CD4-positive, alpha-beta memory T cell (primary cell): ENCODE measurements around the gene ARID1B. TPM values are rescaled to one million over a fixed set of nuclear protein-coding genes. Genes with fewer than 3 reads are reported as not detected.

Experiments used
- CTCF ChIA-PET: fragments of 350-600 bp; sonication (Branson Sonifier 250); formaldehyde crosslinking; loops from one replicate; lab custom pipeline; 2021; ENCODE audit warnings: inconsistent platforms; ENCODE audit not compliant: partially characterized antibody; lab: Charles Lee
- POLR2A ChIA-PET: fragments of 350-600 bp; sonication (Branson Sonifier 250); formaldehyde crosslinking; loops from one replicate; lab custom pipeline; 2021; ENCODE audit not compliant: partially characterized antibody; lab: Charles Lee
- DNase-seq, 5 donors: peaks; one replicate each; pipeline versions ENCODE4 v3.0.0 to v3.0.0-alpha.2; 2020 to 2022; ENCODE audit warnings: mixed read lengths in 1 of 5
- H3K27ac ChIP-seq: one replicate; pipeline ENCODE4 v1.7.0; 2013; ENCODE audit warnings: low read depth, low read length
- H3K27me3 ChIP-seq: 2 replicates; pipeline ENCODE4 v1.7.0; 2013; ENCODE audit warnings: mild to moderate bottlenecking, low read length, moderate library complexity; ENCODE audit not compliant: insufficient read depth
- H3K36me3 ChIP-seq: 2 replicates; pipeline ENCODE4 v1.7.0; 2013; ENCODE audit warnings: mild to moderate bottlenecking, low read length, moderate library complexity; ENCODE audit not compliant: insufficient read depth
- H3K4me1 ChIP-seq: 2 replicates; pipeline ENCODE4 v1.7.0; 2013; ENCODE audit warnings: mild to moderate bottlenecking, low read length, moderate library complexity; ENCODE audit not compliant: insufficient read depth
- H3K4me3 ChIP-seq, 2 donors: one replicate each; pipeline ENCODE4 v1.7.0; 2013; ENCODE audit warnings: low read length in 2 of 2, mild to moderate bottlenecking in 1 of 2
- H3K9me3 ChIP-seq, 2 donors: one replicate each; pipeline ENCODE4 v1.7.0; 2013; ENCODE audit warnings: low read length in 2 of 2, control low read depth in 1 of 2; ENCODE audit not compliant: control insufficient read depth in 1 of 2
- H3K27ac Mint-ChIP-seq, 7 donors: one replicate each; pipeline ENCODE4 v1.8.0; 2020 to 2021; ENCODE audit warnings: mixed read lengths in 7 of 7, mild to moderate bottlenecking in 6 of 7, inconsistent platforms in 3 of 7, moderate library complexity in 3 of 7
- H3K27me3 Mint-ChIP-seq, 2 donors: one replicate each; pipeline ENCODE4 v1.8.0; 2020 to 2021; ENCODE audit warnings: mixed read lengths in 2 of 2
- H3K36me3 Mint-ChIP-seq, 2 donors: one replicate each; pipeline ENCODE4 v1.8.0; 2020 to 2021; ENCODE audit warnings: mixed read lengths in 2 of 2, inconsistent platforms in 1 of 2, mild to moderate bottlenecking in 1 of 2
- H3K4me1 Mint-ChIP-seq, 4 donors: one replicate each; pipeline ENCODE4 v1.8.0; 2020 to 2021; ENCODE audit warnings: mixed read lengths in 4 of 4, mild to moderate bottlenecking in 1 of 4
- H3K4me3 Mint-ChIP-seq, 8 donors: one replicate each; pipeline ENCODE4 v1.8.0; 2020 to 2021; ENCODE audit warnings: mixed read lengths in 8 of 8, mild to moderate bottlenecking in 7 of 8, moderate library complexity in 6 of 8, inconsistent platforms in 3 of 8
- H3K9me3 Mint-ChIP-seq, 8 donors: one replicate each; pipeline ENCODE4 v1.8.0; 2020 to 2021; ENCODE audit warnings: mixed read lengths in 8 of 8, mild to moderate bottlenecking in 5 of 8, inconsistent platforms in 3 of 8, moderate library complexity in 1 of 8
- intact Hi-C: fragments of 100-400 bp; cut with micrococcal nuclease; formaldehyde crosslinking; loops from one replicate; pipeline ENCODE4 v1.15.1; 2023
- polyA plus RNA-seq, 2 donors: library from polyadenylated mRNA; unstranded; fragments of 300-500 nt; fragmentation: Illumina TruSeq; gene quantifications; one replicate each; pipeline ENCODE4 v1.2.3, GENCODE V29; 2021
- total RNA-seq, 2 experiments: library from RNA; stranded (reverse); gene quantifications; one replicate each; pipeline ENCODE4 v1.2.3, GENCODE V29; 2021

The ARID1B gene
- total and polyA plus RNA-seq, 4 experiments from 2014 or later = 5.4 to 131 (median 72.4) TPM

GRCh38 chr6:156910011-156910334, 132.8 kb downstream of the ARID1B start:
- H3K27me3 Mint-ChIP-seq = no peaks in the 10 kb centered on the region
- H3K36me3 ChIP-seq = no peaks in the 10 kb centered on the region
- H3K9me3 Mint-ChIP-seq = peaks cover 0 to 1% (median 0%) of the 10 kb centered on the region in 8 donors
- POLR2A ChIA-PET = no interaction called here
- DNase-seq = no peak
- no peak overlapping the region for H3K27ac ChIP-seq
- peak overlapping the region in 1 of 7 donors; percentile 3 for H3K27ac Mint-ChIP-seq
- peaks cover 16 to 22% of the 10 kb centered on the region in 2 donors for H3K36me3 Mint-ChIP-seq
- no peaks in the 10 kb centered on the region for H3K9me3 ChIP-seq
- H3K4me3 ChIP-seq = no peak overlapping the region
- H3K27me3 ChIP-seq = no peaks in the 10 kb centered on the region
- CTCF ChIA-PET = no interaction called here
- H3K4me1 ChIP-seq = peaks cover 34% of the 10 kb centered on the region
- peaks cover 49 to 82% (median 67%) of the 10 kb centered on the region in 4 donors for H3K4me1 Mint-ChIP-seq
- intact Hi-C loops = no loop called here
- H3K4me3 Mint-ChIP-seq = peak overlapping the region in 2 of 8 donors; percentile 3 to 74

- POLR2A ChIA-PET = interaction anchor here (1.3 kb wide), 1 partner anchor 41 kb away, joined by 3 read pairs; no protein-coding TSS in a partner anchor
- Mint-ChIP-seq H3K4me3 (peak overlapping the region in 1 of 8 donors; percentile 74), H3K9me3 (peaks cover 0 to 1% (median 0%) of the 10 kb centered on the region in 8 donors), H3K27me3 (no peaks in the 10 kb centered on the region), H3K36me3 (peaks cover 12 to 19% of the 10 kb centered on the region in 2 donors), H3K4me1 (peaks cover 49 to 81% (median 64%) of the 10 kb centered on the region in 4 donors), H3K27ac (no peak overlapping the region)
- Histone ChIP-seq H3K4me1 (peaks cover 38% of the 10 kb centered on the region), H3K36me3 (no peaks in the 10 kb centered on the region), H3K4me3 (no peak overlapping the region), H3K27ac (no peak overlapping the region), H3K9me3 (no peaks in the 10 kb centered on the region), H3K27me3 (no peaks in the 10 kb centered on the region)
- no peak for DNase-seq
- CTCF ChIA-PET = no interaction called here
- intact Hi-C loops = no loop called here
These were observed 133.8 kb downstream of the ARID1B start for GRCh38 chr6:156910938-156911337.

- H3K4me1 Mint-ChIP-seq = peaks cover 55 to 82% (median 68%) of the 10 kb centered on the region in 4 donors
These were observed 134.4 kb downstream of the ARID1B start for GRCh38 chr6:156911581-156911980.

DNA sequence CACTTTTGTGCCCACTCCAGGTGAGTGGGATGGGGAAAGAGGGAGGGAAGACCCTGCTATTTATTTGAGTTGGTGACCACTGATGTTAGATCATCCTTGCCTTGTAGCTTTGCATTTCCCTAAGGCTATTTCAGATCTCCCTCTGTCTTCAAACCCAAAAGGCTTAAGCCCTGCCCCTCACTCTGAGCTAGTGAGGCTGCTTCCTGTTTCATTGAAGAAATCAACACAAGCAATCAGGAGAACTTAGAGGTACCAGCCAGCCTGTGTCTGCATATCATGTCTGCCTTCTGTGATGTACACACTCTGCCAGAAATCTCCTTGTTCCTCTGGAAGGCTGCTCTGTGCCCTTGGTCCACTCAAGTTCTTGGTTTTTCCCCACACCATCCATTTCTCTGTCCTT, 135.3 kb downstream of the ARID1B start:
- peak overlapping the region in 3 of 8 donors; percentile 1 to 61 (median 2) for H3K4me3 Mint-ChIP-seq
- H3K4me1 Mint-ChIP-seq = peaks cover 56 to 80% (median 68%) of the 10 kb centered on the region in 4 donors
- H3K4me3 ChIP-seq = no peak overlapping the region
- no peaks in the 10 kb centered on the region for H3K27me3 ChIP-seq
- H3K4me1 ChIP-seq = peaks cover 47% of the 10 kb centered on the region
- no peaks in the 10 kb centered on the region for H3K36me3 ChIP-seq
- CTCF ChIA-PET = interaction anchor here (0.7 kb wide), 1 partner anchor 412 kb away, joined by 3 read pairs; no protein-coding TSS in a partner anchor
- peaks cover 12 to 19% of the 10 kb centered on the region in 2 donors for H3K36me3 Mint-ChIP-seq
- POLR2A ChIA-PET = interaction anchor here (1.3 kb wide), 1 partner anchor 40 kb away, joined by 3 read pairs; no protein-coding TSS in a partner anchor
- H3K27ac ChIP-seq = no peak overlapping the region
- intact Hi-C loops = no loop called here
- H3K9me3 ChIP-seq = no peaks in the 10 kb centered on the region
- H3K9me3 Mint-ChIP-seq = peaks cover 0 to 1% (median 0%) of the 10 kb centered on the region in 8 donors
- peak overlapping the region in 6 of 7 donors; percentile 3 to 83 (median 29) for H3K27ac Mint-ChIP-seq
- no peaks in the 10 kb centered on the region for H3K27me3 Mint-ChIP-seq
- no peak for DNase-seq

More at GRCh38 chr6:156911581-156911980, 134.4 kb downstream of the ARID1B start:
- Mint-ChIP-seq H3K27ac (peak overlapping the region in 5 of 7 donors; percentile 30 to 69 (median 44)), H3K4me3 (peak overlapping the region in 2 of 8 donors; percentile 20 to 34), H3K36me3 (peaks cover 16 to 18% of the 10 kb centered on the region in 2 donors), H3K27me3 (no peaks in the 10 kb centered on the region), H3K9me3 (peaks cover 0 to 1% (median 0%) of the 10 kb centered on the region in 8 donors)
- no peaks in the 10 kb centered on the region for H3K9me3 ChIP-seq
- no peak for DNase-seq
- CTCF ChIA-PET = no interaction called here
- H3K4me3 ChIP-seq = no peak overlapping the region
- H3K36me3 ChIP-seq = no peaks in the 10 kb centered on the region
- H3K27me3 ChIP-seq = no peaks in the 10 kb centered on the region
- H3K4me1 ChIP-seq = peaks cover 44% of the 10 kb centered on the region
- no peak overlapping the region for H3K27ac ChIP-seq
- intact Hi-C loops = no loop called here
- POLR2A ChIA-PET = interaction anchor here (1.3 kb wide), 1 partner anchor 41 kb away, joined by 3 read pairs; no protein-coding TSS in a partner anchor

DNA sequence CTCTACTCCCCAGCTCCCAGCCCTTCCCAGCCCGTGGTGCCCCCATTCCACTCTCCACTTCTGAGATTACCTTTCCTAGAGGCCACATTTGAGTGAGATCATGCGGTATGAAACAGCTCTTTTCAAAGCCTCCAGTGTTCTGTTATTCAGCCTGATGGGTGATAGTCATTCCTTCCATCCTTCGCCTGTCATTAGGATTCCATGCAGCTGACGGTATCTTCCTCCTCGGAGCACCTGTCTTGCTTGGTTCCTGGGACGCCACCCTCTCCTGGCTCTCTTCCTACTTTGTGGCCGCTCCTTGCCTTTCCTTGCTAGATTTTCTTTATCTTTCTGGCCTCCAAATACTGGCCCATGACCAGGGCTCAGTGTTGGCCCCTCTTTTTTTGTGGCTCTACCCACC, 137.0 kb downstream of the ARID1B start:
- H3K36me3 ChIP-seq = no peaks in the 10 kb centered on the region
- H3K9me3 ChIP-seq = no peaks in the 10 kb centered on the region
- Mint-ChIP-seq H3K4me3 (no peak overlapping the region), H3K4me1 (peaks cover 55 to 77% (median 68%) of the 10 kb centered on the region in 4 donors), H3K36me3 (peaks cover 12 to 21% of the 10 kb centered on the region in 2 donors), H3K27ac (peak overlapping the region in 4 of 7 donors; percentile 5 to 87 (median 8)), H3K27me3 (no peaks in the 10 kb centered on the region), H3K9me3 (peaks cover 0 to 1% (median 0%) of the 10 kb centered on the region in 8 donors)
- intact Hi-C loops = no loop called here
- H3K27me3 ChIP-seq = no peaks in the 10 kb centered on the region
- H3K4me3 ChIP-seq = no peak overlapping the region
- ChIA-PET POLR2A (interaction anchor here (0.7 kb wide), 1 partner anchor 480 kb away, joined by 4 read pairs; no protein-coding TSS in a partner anchor), CTCF (no interaction called here)
- no peak for DNase-seq
- H3K4me1 ChIP-seq = peaks cover 50% of the 10 kb centered on the region
- H3K27ac ChIP-seq = no peak overlapping the region

DNA sequence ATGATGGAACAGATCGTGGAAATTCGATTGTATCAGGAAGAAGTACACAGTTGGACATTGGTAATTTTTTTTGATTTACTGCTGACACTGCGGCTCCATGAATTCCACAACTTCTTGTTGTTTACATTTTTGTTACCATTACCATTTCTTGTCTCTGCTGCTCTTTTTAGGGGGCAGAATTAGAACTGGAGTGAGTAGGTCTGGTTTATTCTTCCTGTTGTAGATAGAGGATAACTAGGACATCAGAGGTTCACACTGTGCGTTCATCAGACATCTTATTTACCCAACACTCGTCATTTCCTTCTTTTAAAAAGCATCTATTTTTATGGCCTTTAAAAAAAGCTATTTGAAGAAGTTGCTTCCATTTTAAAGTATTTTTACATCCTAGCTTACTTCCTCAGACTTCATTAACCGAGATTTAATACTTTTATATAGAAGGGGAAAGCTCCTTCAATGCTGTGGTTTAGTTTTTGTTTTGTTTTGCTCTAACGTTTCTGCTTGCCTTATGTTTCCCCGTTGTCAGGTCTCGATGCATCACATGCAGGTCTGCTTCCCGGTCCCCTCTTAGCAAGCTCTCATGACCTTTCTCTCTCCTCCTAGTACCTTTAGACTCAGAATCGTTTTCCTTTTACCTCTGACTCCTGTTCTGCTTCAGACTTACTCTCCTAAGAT, 139.1 kb downstream of the ARID1B start:
- intact Hi-C loops = no loop called here
- Mint-ChIP-seq H3K9me3 (peaks cover 0 to 1% (median 0%) of the 10 kb centered on the region in 8 donors), H3K27ac (peak overlapping the region in 2 of 7 donors; percentile 17 to 57), H3K4me3 (peak overlapping the region in 3 of 8 donors; percentile 23 to 50 (median 28)), H3K4me1 (peaks cover 50 to 78% (median 63%) of the 10 kb centered on the region in 4 donors), H3K27me3 (no peaks in the 10 kb centered on the region), H3K36me3 (peaks cover 15 to 22% of the 10 kb centered on the region in 2 donors)
- CTCF ChIA-PET = no interaction called here
- H3K4me3 ChIP-seq = no peak overlapping the region
- peaks cover 38% of the 10 kb centered on the region for H3K4me1 ChIP-seq
- H3K9me3 ChIP-seq = no peaks in the 10 kb centered on the region
- POLR2A ChIA-PET = no interaction called here
- no peak for DNase-seq
- no peak overlapping the region for H3K27ac ChIP-seq
- H3K36me3 ChIP-seq = no peaks in the 10 kb centered on the region
- no peaks in the 10 kb centered on the region for H3K27me3 ChIP-seq

- peaks cover 30% of the 10 kb centered on the region for H3K4me1 ChIP-seq
- peaks cover 15 to 22% of the 10 kb centered on the region in 2 donors for H3K36me3 Mint-ChIP-seq
- H3K9me3 Mint-ChIP-seq = peaks cover 0 to 1% (median 0%) of the 10 kb centered on the region in 8 donors
- no peak for DNase-seq
- no peaks in the 10 kb centered on the region for H3K27me3 ChIP-seq
- intact Hi-C loops = no loop called here
- H3K4me3 Mint-ChIP-seq = peak overlapping the region in 1 of 8 donors; percentile 10
- H3K4me3 ChIP-seq = no peak overlapping the region
- ChIA-PET CTCF (no interaction called here), POLR2A (no interaction called here)
- no peaks in the 10 kb centered on the region for H3K27me3 Mint-ChIP-seq
- H3K4me1 Mint-ChIP-seq = peaks cover 43 to 78% (median 54%) of the 10 kb centered on the region in 4 donors
- no peaks in the 10 kb centered on the region for H3K9me3 ChIP-seq
- no peak overlapping the region for H3K27ac ChIP-seq
- peak overlapping the region in 4 of 7 donors; percentile 0 to 74 (median 56) for H3K27ac Mint-ChIP-seq
- H3K36me3 ChIP-seq = no peaks in the 10 kb centered on the region
These were observed 140.0 kb downstream of the ARID1B start for GRCh38 chr6:156917213-156917612.
